GM10266 (cell line): ENCODE data around the gene LRIT1.

ENCODE experiments used
- DNase-seq: peaks from one replicate; pipeline ENCODE4 v3.0.0; 2012; ENCODE audit errors: extremely low spot score
- TF ChIP-seq, protein P1 (sequence below): IDR thresholded peaks from 2 replicates; pipeline ENCODE4 v1.5.1; 2012; ENCODE audit warnings: mild to moderate bottlenecking, low read depth; ENCODE audit not compliant: control insufficient read depth, insufficient read depth; ENCODE audit errors: missing control alignments

Gene LRIT1

DNA sequence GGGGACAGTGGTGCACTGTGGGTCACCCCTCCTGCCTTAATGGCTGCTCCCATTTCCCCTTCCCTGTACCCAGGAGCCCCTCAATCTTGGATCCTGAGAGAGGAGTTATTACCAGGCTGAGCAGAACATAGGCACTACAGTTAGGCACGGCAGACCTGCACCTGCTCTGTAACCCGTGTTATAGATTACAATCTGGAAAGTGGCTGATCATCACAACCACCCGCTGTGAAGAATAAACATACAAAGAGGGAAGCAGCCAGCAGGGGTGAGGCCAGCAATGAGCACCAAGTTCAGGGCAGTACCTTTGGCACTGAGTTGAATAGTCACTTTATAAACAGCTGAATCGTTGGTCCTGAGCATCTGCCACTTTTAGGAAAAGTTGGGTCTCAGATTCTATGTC is 45.3 kb downstream of the LRIT1 start:
- TF ChIP-seq, protein P1, sequence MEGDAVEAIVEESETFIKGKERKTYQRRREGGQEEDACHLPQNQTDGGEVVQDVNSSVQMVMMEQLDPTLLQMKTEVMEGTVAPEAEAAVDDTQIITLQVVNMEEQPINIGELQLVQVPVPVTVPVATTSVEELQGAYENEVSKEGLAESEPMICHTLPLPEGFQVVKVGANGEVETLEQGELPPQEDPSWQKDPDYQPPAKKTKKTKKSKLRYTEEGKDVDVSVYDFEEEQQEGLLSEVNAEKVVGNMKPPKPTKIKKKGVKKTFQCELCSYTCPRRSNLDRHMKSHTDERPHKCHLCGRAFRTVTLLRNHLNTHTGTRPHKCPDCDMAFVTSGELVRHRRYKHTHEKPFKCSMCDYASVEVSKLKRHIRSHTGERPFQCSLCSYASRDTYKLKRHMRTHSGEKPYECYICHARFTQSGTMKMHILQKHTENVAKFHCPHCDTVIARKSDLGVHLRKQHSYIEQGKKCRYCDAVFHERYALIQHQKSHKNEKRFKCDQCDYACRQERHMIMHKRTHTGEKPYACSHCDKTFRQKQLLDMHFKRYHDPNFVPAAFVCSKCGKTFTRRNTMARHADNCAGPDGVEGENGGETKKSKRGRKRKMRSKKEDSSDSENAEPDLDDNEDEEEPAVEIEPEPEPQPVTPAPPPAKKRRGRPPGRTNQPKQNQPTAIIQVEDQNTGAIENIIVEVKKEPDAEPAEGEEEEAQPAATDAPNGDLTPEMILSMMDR = no peak
- no peak for DNase-seq

DNA sequence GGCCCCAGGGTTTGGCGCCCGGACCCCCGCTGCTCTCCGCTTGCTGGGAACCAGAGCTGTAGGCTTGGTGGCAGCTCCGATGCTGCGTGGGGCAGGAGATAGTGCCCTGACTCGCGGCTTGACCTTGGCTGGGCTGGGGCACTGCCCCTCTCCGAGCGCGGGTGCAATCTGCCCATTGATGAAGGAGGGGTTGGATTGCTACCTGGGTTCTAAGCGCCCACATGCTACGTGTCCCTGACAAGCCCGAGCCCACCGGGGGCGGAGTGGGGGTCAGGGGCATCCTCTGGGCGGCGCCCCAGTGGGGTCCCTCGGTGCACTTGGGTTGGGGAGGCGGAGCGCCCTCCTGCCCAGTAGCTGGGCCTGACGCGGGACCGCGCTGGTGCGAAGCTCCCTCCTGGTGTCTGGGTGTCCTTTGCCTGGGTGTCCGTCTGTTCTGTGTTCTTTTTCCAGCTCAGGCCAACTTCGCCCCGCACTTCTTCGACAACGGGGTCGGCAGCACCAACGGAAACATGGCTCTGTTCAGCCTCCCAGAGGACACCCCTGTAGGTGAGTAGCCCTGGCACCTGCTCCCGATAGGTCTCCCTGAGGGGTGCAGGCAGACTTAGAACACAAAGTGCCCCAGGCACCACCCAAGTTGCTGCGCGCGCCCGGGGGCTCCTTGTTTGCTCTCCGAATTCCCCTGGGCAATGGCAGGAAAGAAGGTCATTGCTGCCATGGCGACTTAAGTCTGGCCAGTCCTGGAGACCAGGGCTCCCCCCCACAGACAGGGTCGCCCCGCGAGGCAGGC is 46.1 kb downstream of the LRIT1 start:
- TF ChIP-seq, protein P1 = no peak

DNA sequence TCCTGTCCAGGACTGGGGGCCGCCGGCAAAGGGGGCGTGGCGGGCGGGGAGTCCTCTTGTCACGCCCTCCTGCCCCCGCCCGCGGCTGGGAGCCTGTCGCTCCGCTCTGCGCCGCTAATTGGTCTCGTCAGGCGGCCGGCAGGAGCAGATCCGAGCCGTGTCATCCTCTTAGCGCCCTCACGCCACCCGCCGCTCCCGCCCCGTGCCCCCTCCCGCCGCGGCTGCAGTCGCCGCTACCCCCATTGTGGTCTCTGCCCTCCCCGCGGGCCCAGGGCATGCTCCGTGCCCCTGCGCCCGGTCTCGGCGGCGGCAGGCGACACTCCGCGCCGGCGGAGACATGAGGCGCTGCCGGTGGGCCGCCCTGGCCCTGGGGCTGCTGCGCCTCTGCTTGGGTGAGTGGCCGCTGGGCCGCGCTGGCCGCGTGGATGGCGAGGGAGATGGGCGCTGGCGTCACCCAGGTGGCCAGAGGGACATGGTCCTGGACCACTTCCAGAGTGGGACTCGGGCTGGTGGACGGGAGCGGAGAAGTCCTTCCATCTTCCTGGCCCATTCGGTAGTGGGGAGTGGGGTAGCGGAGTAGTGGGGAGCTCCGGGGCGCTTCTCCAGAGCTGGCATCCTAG is 46.8 kb downstream of the LRIT1 start, which contains the start of gene CDHR1:
Gene CDHR1 (plus strand): TSS at position 114 of the 620 bp plus-strand sequence. CDS start 224 bp downstream, at position 338.
- peak; percentile 77 for DNase-seq
- TF ChIP-seq, protein P1 = no peak

More for the DNA sequence above, 46.1 kb downstream of the LRIT1 start:
- no peak for DNase-seq

DNA sequence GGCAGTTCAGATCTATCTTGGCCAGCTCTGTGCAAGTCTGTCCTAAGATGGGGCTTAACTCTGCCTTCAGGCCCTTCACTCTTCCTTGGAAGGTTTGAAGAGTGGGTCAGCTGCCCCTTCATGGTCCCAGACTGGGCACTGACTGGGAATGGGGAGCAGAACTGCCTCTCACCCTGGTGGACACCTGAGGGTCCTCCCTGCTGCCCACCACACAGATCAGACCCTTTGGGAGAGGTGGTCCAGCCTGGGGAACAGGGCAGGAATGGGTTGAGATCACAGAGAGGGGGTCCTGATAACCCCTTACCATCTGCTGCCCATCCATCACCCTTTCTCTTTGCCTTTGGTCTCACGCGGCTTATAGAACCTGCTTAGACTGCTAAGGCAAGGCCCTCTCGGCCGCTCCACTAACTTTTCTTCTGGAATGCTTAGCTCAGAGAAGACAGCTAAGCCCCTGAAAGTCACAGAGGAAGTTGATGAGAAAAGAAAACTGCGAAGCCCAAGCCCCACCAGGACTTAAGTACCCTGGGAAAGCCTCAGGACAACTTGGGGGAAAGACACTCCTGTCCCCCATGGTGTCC is 47.4 kb downstream of the LRIT1 start:
- no peak for DNase-seq
- TF ChIP-seq, protein P1 = no peak

DNA sequence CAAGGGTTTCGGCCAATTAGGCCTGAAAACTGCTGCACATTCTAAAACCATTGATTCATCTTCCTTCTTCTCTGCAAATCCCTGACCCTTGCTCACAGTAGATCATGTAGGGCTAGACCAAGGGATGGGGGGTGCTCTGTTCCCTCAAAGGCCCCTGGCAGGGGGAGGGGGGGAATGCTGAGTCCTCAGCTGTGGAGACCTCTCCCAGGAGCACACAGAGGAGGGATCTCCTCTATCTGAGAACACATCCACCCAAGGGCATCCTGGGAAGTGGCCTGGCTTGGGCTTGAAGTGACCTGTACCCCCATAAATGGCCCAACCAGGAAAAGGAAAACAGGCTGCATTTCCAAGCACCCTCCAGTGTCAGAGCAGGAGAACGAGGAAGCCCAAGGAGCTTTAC is 48.0 kb downstream of the LRIT1 start:
- TF ChIP-seq, protein P1 = no peak
- DNase-seq = no peak

DNA sequence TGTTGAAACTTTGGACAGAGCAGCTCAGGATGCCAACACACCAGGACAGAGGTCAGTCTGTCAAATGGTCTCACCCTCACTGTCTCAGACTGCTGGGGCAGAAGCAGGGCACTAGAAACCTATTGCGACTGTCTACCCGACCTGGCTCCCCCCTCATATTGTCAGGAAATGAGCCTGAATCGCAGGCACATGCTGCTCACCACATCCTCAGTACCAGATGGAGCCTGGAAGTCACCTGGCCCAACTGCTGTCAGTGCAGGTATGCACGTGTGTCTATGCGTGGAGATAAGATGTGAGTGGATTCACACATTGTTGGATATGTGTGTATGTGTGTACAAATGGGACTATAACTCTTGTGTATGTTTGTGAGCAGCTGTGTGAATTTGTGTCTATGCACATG is 50.2 kb downstream of the LRIT1 start:
- TF ChIP-seq, protein P1 = no peak
- DNase-seq = no peak
